SK-N-MC (cell line): ENCODE results near the gene PSMD1.

Experiments
- EZH2 ChIP-seq: fragments of 200-600 bp; sonication (generic); IDR thresholded peaks from one replicate; pipeline ENCODE4 v1.6.1; 2017; ENCODE audit warnings: antibody characterized with exemption
- POLR2AphosphoS5 ChIP-seq: IDR thresholded peaks from 2 replicates; pipeline ENCODE4 v1.6.1; 2012; ENCODE audit warnings: mild to moderate bottlenecking, low read depth, low read length, borderline replicate concordance

- TF ChIP-seq EZH2, result no peak
- no peak for TF ChIP-seq POLR2AphosphoS5
These were observed 90.0 kb downstream of the PSMD1 start for GRCh38 chr2:231146665-231147064.
